HG02970 (cell line): ENCODE results near the gene KIFC3.
"Not testable (repeated sequence)": the region's sequence is repeated elsewhere in the genome, so short reads cannot be mapped to it uniquely, and the experiment has no call there.

Experiments used
- ATAC-seq: cut with Tn5 transposase; IDR thresholded peaks from one replicate; pipeline ENCODE4 v1.9.1; 2021; ENCODE audit warnings: mild to moderate bottlenecking, moderate library complexity, moderate number of reproducible peaks; ENCODE audit not compliant: unreplicated experiment, low FRiP score

KIFC3 gene

DNA sequence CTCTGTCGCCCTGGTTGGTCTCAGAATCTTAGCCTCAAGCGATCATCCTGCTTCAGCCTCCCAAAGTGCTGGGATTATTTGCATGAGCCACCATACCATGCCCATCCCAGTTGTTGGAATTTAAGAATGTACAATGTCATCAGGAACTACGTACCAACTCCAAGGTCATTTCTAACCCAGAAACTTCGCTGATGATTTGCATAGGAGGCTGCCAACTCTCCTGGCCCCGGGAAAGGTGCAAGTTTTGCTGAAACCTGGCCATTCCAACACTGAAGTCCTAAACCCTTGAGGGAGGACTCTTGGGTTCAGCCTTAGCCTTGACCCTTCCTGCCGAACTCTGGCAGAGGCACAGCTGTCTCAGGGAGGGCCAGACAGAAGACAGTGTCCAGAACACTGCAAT, 2.9 kb upstream of the KIFC3 start:
- no peak for ATAC-seq

- ATAC-seq: no peak
Observed at GRCh38 chr16:57804111-57804837, 2.0 kb upstream of the KIFC3 start.

- ATAC-seq: no peak
Observed at GRCh38 chr16:57803134-57803990, 1.1 kb upstream of the KIFC3 start.

- ATAC-seq: no peak
Observed at GRCh38 chr16:57801809-57802340, 416 bp downstream of the KIFC3 start.

GRCh38 chr16:57801098-57801808, 1.0 kb downstream of the KIFC3 start:
- no peak for ATAC-seq

DNA sequence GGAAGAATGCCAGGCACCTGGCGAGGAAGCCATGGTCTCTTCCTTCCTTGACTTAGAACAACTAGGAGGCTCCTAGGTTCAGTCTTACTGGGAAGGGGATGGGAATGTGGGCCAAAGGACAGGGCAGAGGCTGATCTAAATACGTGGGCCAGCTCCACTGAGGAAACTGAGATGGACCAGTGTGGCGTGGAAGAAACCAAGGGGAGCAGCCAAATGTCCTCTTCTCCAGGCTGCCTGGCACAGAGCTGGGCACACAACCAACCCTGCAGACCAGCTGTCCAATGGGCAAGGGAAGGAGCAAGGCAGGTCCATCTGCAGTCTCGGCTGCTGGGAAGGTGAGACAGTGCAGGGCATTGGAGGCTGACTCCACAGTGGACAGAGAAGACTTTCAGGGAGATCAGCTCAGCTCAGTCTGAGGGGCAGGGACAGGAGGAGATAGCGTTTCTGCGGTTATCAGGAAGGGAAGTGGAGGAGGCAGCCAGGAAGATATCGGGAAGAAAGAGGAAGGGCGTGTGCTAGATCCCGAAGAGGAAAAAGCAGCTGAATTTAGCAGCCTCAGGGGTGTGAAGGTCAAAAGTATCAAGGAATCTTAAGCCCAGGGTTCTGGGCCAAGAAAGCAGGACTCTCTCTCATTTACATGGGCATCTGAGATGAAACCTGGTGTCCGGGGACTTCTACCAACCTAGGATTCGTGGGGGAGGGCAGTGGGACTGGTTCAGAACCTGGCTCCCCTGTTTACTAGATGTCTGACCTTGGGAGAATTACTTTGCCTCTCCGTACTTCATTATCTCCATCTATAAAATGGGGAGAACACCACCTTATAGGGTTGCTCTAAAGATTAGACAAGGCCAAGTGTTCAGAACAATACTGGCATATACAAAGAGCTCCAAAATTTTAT, 1.8 kb downstream of the KIFC3 start:
- ATAC-seq: no peak

GRCh38 chr16:57799600-57800199, 2.6 kb downstream of the KIFC3 start:
- ATAC-seq: no peak

GRCh38 chr16:57798953-57799599, 3.2 kb downstream of the KIFC3 start:
- ATAC-seq: no peak

GRCh38 chr16:57798267-57798810, 4.0 kb downstream of the KIFC3 start:
- ATAC-seq: no peak

DNA sequence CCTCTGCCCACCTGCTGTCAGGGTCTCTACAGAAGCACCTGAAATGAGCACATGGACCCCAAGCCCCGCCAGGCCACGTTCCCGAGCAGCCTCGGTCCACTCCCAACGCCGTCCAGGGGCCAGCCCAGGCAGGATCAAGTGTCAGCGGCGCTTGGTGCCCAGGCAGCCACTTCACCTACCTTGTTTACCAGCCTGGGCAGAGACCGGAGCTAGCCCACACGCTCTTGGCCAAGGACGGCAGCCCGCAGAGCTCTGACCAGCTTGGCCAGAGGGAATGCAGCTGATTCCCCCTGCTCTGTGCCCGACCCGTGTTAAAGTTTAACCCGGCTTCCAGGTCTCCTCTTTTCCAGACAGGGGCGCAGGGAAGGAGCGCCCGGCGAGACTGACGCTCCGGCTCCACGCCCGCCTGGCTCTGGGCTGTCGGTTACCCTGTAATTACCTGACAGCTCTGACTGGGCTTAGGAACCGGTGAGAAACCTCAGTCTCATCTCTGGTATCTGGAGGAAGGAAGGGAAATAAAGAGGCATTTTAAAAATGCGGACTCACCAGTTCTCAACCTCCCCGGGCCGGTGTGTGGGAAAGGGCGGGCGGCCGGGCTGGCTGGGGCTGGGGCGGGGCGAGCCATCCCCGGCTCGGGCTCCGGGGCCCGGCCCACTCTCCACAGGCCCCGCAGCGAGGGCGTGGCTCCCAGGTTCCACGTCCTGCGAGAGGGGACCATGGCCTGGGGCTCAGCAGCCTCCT, 4.6 kb downstream of the KIFC3 start:
- no peak for ATAC-seq

- ATAC-seq: no peak
Observed at GRCh38 chr16:57797216-57797525, 5.1 kb downstream of the KIFC3 start.

- ATAC-seq: not testable (repeated sequence)
Observed at GRCh38 chr16:57796014-57796413, 6.3 kb downstream of the KIFC3 start.

DNA sequence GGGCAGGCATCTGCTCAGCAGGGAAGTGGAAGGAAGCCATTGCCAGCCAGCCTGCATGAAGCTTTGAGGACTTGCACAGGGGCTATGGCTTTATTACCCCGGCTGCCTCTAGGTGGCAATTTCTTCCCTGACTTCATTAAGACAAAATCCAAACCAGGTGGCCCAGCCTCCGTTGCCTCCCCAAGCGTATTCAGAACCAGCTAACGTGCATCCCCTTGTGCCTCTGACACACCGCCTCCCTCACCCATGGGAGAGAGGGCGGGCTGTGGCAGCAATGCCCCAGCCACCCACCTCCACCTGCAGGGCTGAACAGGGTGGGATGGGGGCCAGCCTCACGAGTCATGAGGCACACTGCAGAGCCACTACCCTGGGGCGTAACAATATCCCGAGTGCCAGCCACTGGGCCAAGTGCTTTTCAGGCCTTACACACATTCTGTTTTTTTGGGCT, 6.8 kb downstream of the KIFC3 start:
- ATAC-seq: no peak

DNA sequence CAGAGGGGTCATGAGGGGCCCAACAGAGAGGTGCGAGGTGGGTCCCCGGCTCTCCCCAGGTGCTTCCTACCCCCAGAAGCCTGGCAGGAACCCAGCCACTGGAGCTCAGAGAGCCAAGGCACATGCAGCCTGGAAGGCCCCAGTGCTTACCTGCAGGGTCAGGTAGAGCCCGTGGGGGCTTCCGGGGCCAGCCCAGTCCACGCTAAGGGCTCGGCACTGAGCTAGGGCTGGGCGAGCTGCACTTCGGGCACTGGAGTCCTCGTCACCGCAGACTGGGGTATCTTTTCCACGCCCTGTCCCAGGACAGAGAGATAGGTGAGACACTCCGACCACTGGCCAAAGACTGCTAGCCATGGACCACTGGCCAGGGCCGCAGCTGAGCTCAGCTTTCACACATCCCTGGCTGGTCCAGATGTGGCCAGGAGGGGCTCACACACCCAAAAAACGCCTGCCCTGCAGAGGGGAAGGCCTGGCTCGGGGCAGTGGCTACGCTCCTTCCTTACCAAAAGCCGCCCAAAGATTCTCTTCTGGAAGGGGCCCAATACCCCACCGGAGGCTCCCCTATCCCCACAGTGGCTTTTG, 7.4 kb downstream of the KIFC3 start:
- no peak for ATAC-seq

DNA sequence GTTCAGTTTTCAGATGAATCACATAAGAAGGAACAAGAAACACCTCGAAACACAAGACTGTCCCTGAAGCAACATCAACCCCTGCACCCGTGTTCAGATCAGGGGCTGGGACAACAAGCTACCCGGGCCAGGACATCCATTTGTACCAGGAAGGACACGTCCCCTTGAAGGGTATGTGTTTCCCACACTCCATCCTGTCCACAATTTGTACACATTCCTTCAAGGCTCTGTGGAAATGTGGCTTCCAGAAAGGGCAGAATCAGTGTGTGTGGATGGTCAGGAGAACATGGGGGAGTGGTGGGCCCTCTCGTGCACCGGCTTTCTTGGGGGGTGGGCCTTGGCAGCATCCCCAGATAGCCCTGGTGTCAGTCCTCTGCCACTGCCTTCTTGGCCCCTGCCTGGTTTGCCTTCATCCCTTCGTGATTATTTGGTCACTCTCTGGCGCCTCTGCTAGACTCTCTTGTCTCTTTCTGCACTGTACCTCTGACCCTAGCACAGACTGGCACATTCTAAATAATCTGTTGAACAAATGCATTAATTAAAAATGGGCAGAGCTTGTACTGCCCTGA, 10.3 kb downstream of the KIFC3 start:
- no peak for ATAC-seq

DNA sequence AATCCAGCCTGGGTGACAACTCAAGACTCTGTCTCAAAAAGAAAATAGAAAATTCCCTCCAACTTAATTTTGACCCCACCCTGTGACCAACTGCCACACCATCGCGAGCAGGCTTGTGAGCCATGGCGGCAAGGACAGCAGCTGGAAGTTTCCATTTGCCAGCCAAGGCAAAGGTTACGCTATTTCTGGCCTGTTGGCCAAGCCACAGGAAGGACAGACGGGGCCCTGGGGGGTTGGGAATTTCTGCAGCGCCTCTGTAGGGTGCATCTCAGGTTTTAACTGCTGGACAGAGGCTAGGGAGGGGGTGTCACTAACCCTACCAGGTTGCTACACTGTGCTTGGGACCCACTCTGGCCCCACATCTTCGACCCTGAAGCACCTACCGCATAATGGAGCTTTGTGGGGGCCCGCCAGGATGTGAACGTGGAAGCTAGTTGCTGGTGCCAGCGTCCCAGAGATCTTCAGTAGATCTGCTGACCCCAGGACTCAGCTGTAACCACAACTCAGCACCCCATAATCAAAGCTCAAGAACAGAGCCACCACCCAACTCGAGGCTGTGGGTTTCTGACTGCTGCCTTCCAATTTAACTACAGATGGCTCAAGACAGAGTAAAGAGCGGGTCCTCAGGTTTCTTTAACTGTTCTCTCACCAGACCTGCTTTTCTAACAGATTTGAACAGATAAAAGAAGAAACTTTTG, 10.9 kb downstream of the KIFC3 start:
- ATAC-seq: no peak

GRCh38 chr16:57788951-57789350, 13.3 kb downstream of the KIFC3 start:
- no peak for ATAC-seq
